GM19238 (cell line): Measurements from ENCODE around the gene DDX59.

Experiments used
- DNase-seq: peaks from one replicate; pipeline ENCODE4 v3.0.0; 2011; ENCODE audit warnings: low spot score; ENCODE audit not compliant: insufficient read length

Gene DDX59

GRCh38 chr1:200671235-200671786 lies 1.6 kb upstream of the DDX59 start:
- no peak for DNase-seq

DNA sequence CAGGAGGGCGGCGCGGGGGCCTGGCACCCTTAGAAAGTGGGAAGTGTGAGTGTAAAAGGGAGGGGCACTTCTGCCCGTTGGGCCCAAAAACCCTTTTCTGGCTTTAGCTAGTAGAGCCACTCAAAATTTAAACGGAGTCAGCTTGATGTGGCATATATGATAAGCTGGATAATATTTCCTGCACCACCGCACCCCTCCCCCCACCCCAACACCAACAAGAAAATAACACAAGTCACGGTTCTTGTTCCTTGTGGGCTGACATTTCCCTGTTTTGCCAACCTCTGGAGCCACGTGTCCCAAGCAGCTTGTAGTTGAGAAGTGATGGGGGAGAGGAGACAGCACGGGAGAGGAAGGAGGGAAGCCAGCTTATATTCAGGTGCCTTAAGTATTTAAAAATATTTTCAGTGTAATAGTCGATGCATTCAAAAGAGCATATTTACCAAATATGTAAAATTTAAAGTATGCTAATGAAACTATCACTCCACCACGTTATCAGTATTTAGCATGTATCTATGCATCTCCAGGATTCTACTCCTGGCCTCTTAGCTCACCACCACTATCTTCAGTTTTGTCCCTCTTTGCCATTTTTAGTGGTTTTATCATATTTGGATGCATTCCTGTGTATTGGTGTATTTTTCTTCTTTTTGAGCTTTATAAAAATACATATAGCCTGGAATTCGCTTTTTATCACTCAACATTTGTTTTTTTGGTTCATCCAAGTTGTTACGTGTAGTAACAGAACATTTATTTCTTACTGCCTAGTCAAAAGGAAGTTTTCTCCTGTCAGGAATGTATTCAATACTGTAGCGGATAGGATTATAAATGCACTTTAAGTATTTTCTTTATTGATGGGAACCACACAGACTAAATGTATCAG lies 773 bp upstream of the DDX59 start:
- peak; percentile 25 for DNase-seq

DNA sequence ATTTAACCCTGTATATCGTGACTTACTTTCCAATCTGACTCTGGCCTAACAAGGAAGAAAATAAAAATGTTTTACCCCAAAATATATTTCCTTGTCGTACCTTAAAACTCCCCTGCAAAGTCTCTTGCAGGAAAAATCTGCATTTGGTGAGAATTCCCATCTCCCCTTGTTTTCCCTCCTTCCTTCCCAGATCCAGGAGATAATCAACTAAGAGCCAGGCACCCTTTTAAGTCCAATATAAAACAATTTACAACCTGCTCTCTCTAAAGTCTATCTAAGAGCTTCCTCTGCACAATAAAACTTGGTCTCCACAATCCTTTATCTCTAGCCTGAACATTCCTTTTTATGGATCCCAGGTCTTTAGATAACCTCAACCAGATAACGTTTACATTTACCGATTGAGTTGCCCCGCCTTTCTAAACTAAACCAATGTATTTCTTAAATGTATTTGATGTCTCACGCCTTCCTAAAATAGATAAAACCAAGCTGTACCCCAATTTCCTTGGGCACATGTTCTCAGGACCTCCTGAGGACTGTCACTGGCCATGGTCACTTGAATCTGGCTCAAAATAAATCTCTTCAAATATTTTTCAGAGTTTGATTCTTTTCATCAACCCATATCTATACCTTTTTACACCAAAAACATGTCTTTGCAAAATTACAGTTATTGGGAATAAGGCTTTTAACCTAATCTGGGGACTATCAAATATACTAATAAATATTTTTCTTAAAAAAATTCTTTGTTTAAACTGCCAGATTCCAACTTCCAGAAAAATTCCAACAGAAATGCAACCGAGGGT lies 993 bp downstream of the DDX59 start:
- DNase-seq = no peak

GRCh38 chr1:200666309-200666708 lies 3.4 kb downstream of the DDX59 start:
- no peak for DNase-seq

DNA sequence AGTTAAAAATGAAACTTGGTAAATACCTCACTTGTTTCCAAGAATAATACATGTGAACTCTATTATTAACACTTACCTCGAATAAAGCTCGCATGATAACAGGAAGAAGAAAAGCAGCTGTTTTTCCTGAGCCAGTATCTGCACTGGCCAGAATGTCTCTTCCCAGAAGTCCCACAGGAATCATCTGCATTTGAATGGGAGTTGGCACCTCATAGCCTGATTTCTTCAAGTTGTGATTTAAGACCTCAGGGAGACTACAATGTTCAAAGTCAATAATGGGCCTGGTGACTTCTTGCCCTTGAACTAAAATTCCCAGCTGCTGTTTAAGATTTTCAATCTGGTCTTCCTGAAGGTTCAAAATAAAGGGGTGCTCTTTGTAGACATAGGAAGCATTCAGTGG lies 3.8 kb downstream of the DDX59 start:
- no peak for DNase-seq

DNA sequence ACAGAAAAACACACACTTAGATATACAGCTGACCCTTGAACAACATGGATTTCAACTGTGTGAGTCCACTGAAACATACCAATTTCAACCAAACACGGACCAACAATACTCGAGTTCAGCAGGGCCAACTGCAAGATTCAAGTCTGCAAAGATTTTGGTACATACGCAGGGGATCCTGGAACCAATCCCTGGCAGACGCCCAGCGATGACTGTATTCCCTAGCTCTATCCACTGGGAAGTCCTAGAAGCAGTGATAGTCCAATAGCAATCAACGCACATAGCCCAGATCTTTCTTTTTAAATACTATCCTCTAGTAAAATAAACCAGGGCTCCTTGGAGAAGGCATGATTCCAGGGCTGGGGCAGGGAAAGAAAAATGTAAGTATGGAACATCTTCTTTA lies 9.0 kb downstream of the DDX59 start:
- no peak for DNase-seq

GRCh38 chr1:200659269-200659668 lies 10.4 kb downstream of the DDX59 start:
- no peak for DNase-seq

- DNase-seq = no peak
Observed at GRCh38 chr1:200658037-200658818, 11.5 kb downstream of the DDX59 start.

DNA sequence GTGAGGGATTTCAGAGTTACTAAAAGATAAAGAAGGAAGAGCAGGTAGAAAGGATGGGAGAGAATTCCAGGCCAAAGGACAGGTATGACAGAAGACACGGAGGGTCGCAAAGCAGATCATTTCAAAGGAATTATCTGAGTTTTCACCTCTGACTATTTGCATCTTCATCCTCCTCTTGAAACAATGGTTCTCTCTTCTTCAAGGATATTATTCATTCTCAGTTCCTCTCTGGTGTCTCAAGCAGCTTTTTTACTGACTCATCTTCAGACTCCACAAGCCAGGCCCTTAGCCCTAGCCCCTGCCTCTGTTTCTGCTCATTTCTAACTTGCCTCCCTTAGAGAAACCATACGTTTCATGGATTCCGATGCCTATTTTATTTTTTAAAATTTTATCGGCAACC lies 15.0 kb downstream of the DDX59 start:
- DNase-seq = peak; percentile 53

DNA sequence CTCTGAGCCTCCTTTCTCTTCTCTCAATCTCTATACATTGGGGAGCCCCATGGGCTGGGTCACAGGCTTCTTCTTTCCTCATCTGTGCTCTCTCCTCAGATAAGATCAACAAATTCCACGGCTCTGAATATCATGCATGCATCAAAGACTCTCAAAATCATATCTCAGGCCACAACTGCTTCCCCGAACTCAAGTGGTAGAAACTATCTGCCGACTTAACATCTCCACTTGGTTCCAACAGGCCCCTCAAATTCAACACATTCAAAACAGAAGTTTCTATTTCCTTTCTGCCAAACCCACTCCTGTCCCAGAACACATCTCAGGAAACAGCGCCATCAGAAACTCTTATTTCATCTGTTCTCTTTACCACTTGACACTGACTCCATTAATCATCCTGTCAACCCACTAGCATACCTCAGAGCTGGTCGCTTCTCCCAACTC lies 16.7 kb downstream of the DDX59 start:
- peak; percentile 18 for DNase-seq

- no peak for DNase-seq
Observed at GRCh38 chr1:200652378-200652777, 17.3 kb downstream of the DDX59 start.

DNA sequence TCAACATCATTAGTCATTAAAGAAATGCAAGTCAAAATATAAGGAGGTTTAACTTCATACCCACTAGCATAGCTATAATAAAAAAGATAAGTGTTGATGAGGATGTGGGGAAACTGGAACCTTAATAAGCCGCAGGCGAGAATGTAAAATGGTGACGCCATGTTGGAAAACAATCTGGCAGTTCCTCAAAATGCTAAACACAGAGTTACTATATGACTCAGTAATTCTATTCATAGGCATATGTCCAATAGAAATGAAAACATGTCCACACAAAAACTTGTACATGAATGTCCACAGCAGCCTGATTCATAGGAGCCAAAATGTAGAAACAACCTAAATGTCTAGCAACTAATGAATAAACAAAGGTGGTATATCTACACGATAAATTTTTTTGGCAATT lies 23.2 kb downstream of the DDX59 start:
- DNase-seq = no peak

GRCh38 chr1:200644021-200644420 lies 25.7 kb downstream of the DDX59 start:
- no peak for DNase-seq

GRCh38 chr1:200642481-200642880 lies 27.2 kb downstream of the DDX59 start:
- DNase-seq = no peak

- DNase-seq = no peak
Observed at GRCh38 chr1:200640963-200641401, 28.7 kb downstream of the DDX59 start.

DNA sequence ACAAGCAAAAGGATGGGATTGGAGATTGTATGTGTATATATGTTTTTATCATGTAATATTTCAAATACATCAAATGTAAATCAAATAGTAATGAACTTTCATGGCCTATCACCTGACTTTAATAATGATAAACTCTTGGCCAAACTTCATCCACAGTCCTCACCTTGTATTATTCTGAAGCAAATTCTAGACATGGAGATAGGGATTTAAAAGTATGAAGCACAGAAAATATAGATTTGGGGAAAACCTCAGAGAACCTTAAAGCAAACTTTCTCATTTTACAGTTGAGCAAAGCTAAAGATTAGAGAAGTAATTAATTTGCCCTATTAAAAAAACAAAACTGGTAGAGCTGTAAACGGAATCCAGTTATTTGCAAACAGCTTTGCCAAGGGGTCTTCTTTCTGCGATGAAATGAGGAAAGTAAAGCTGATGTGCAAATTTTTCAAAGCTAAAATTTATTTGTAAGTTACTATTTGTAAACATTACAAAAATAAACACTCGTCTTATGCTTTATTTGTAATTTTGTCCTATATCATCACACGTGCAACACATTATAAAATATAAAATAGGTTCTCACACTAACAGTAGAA lies 29.2 kb downstream of the DDX59 start:
- DNase-seq = no peak

- DNase-seq = no peak
Observed at GRCh38 chr1:200638073-200638472, 31.6 kb downstream of the DDX59 start.

- no peak for DNase-seq
Observed at GRCh38 chr1:200636681-200637080, 33.0 kb downstream of the DDX59 start.

- no peak for DNase-seq
Observed at GRCh38 chr1:200634261-200635122, 35.2 kb downstream of the DDX59 start.

GRCh38 chr1:200631375-200631774 lies 38.3 kb downstream of the DDX59 start:
- no peak for DNase-seq
